PC-9 (cell line): ENCODE data around the gene NIPAL1. TPM values are rescaled to one million over a fixed set of nuclear protein-coding genes. Genes with fewer than 3 reads are reported as not detected.

Experiments used
- BruUV-seq: library from RNA; stranded (reverse); fragments of 400-500 nt; replicated peaks from 2 replicates; lab custom pipeline; 2021; lab: Mats Ljungman, UMichigan
- CTCF ChIA-PET: fragments of 300-600 bp; sonication (Branson Sonifier 250); formaldehyde crosslinking; loops from one replicate; lab custom pipeline; 2022; ENCODE audit warnings: antibody characterized with exemption; lab: Charles Lee
- POLR2A ChIA-PET: fragments of 300-600 bp; sonication (Branson Sonifier 250); formaldehyde crosslinking; loops from one replicate; lab custom pipeline; 2022; ENCODE audit warnings: antibody characterized with exemption; ENCODE audit not compliant: unreplicated experiment; lab: Charles Lee
- DNase-seq, 2 experiments: peaks; one replicate each; pipeline versions ENCODE4 v3.0.0 to v3.0.0-alpha.2; 2015 to 2022; ENCODE audit warnings: mixed read lengths in 1 of 2
- H2AFZ ChIP-seq: fragments of 200-600 bp; sonication (generic); 2 replicates; pipeline ENCODE4 v1.8.1; 2017; ENCODE audit warnings: antibody characterized with exemption
- H3F3A ChIP-seq: fragments of 200-600 bp; sonication (generic); 2 replicates; pipeline ENCODE4 v1.8.1; 2017; ENCODE audit warnings: antibody characterized with exemption, mild to moderate bottlenecking, low read depth; ENCODE audit not compliant: insufficient read depth
- H3K27ac ChIP-seq: fragments of 200-600 bp; sonication (generic); 2 replicates; pipeline ENCODE4 v1.6.1; 2016; ENCODE audit warnings: mixed run types
- H3K27me3 ChIP-seq: fragments of 200-600 bp; sonication (generic); 2 replicates; pipeline ENCODE4 v1.6.1; 2016; ENCODE audit warnings: low read depth, mixed run types; ENCODE audit not compliant: insufficient read depth
- H3K36me3 ChIP-seq: fragments of 200-600 bp; sonication (generic); 2 replicates; pipeline ENCODE4 v1.6.1; 2016; ENCODE audit warnings: low read depth, mixed run types
- H3K4me1 ChIP-seq: fragments of 200-600 bp; sonication (generic); replicated peaks from 2 replicates; pipeline ENCODE4 v1.6.1; 2016; ENCODE audit warnings: mixed run types; ENCODE audit not compliant: insufficient read depth
- H3K4me2 ChIP-seq: fragments of 200-600 bp; sonication (generic); 2 replicates; pipeline ENCODE4 v1.6.1; 2017; ENCODE audit warnings: mixed run types
- H3K4me3 ChIP-seq: fragments of 200-600 bp; sonication (generic); 2 replicates; pipeline ENCODE4 v1.6.1; 2016; ENCODE audit warnings: mixed run types
- H3K79me2 ChIP-seq: fragments of 200-600 bp; sonication (generic); 2 replicates; pipeline ENCODE4 v1.6.1; 2017; ENCODE audit warnings: low read depth, mixed run types
- H3K9me2 ChIP-seq: fragments of 200-600 bp; sonication (generic); 2 replicates; pipeline ENCODE4 v1.8.1; 2017; ENCODE audit warnings: mild to moderate bottlenecking; ENCODE audit not compliant: insufficient read depth
- H3K9me3 ChIP-seq: fragments of 200-600 bp; sonication (generic); 2 replicates; pipeline ENCODE4 v1.8.1; 2016; ENCODE audit warnings: low read depth; ENCODE audit not compliant: insufficient read depth
- H4K20me1 ChIP-seq: fragments of 200-600 bp; sonication (generic); 2 replicates; pipeline ENCODE4 v1.8.1; 2017; ENCODE audit not compliant: insufficient read depth
- EZH2 ChIP-seq: fragments of 200-600 bp; sonication (generic); IDR thresholded peaks from 2 replicates; pipeline ENCODE4 v1.8.0; 2017; ENCODE audit warnings: antibody characterized with exemption, low read depth
- intact Hi-C: fragments of 100-400 bp; cut with micrococcal nuclease; formaldehyde crosslinking; loops from one replicate; pipeline ENCODE4 v1.10.0; 2022; ENCODE audit not compliant: unreplicated experiment
- total RNA-seq: library from RNA; stranded (reverse); gene quantifications from 2 replicates; pipeline ENCODE4 v1.2.3, GENCODE V29; 2021
- TF ChIP-seq, protein P1 (sequence below): fragments of 200-600 bp; sonication (generic); conservative IDR thresholded peaks from 2 replicates; pipeline ENCODE4 v1.6.1; 2017; ENCODE audit warnings: mixed run types, antibody characterized with exemption, mild to moderate bottlenecking, moderate library complexity

The NIPAL1 gene
- total RNA-seq, 1 experiment from 2014 or later: 8.2 TPM

- no peaks in the 10 kb centered on the region for H3K9me2 ChIP-seq
- H3K4me1 ChIP-seq: peaks cover 9% of the 10 kb centered on the region
- H4K20me1 ChIP-seq: no peaks in the 10 kb centered on the region
- H3K27me3 ChIP-seq: no peaks in the 10 kb centered on the region
- DNase-seq: no peak
- H3K4me2 ChIP-seq: no peak overlapping the region
- H3K36me3 ChIP-seq: peaks cover 43% of the 10 kb centered on the region
- H3K79me2 ChIP-seq: no peaks in the 10 kb centered on the region
- no peak overlapping the region for H3K4me3 ChIP-seq
- CTCF ChIA-PET: no interaction called here
- POLR2A ChIA-PET: no interaction called here
- H3K27ac ChIP-seq: no peak overlapping the region
- H3F3A ChIP-seq: no peaks in the 10 kb centered on the region; the same call in none of the 2 replicates
- no TSS peak for BruUV-seq
- intact Hi-C loops: no loop called here
- H2AFZ ChIP-seq: no peak overlapping the region
- TF ChIP-seq EZH2: no peak
- TF ChIP-seq, protein P1, sequence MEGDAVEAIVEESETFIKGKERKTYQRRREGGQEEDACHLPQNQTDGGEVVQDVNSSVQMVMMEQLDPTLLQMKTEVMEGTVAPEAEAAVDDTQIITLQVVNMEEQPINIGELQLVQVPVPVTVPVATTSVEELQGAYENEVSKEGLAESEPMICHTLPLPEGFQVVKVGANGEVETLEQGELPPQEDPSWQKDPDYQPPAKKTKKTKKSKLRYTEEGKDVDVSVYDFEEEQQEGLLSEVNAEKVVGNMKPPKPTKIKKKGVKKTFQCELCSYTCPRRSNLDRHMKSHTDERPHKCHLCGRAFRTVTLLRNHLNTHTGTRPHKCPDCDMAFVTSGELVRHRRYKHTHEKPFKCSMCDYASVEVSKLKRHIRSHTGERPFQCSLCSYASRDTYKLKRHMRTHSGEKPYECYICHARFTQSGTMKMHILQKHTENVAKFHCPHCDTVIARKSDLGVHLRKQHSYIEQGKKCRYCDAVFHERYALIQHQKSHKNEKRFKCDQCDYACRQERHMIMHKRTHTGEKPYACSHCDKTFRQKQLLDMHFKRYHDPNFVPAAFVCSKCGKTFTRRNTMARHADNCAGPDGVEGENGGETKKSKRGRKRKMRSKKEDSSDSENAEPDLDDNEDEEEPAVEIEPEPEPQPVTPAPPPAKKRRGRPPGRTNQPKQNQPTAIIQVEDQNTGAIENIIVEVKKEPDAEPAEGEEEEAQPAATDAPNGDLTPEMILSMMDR: no peak
- no peaks in the 10 kb centered on the region for H3K9me3 ChIP-seq
Observed at GRCh38 chr4:48027653-48028052, 11.1 kb downstream of the NIPAL1 start.

GRCh38 chr4:48028696-48029095 is 12.1 kb downstream of the NIPAL1 start:
- no peak for TF ChIP-seq EZH2
- TF ChIP-seq, protein P1: no peak
- no peaks in the 10 kb centered on the region for H3K79me2 ChIP-seq
- H3K36me3 ChIP-seq: peaks cover 45% of the 10 kb centered on the region
- H3K27ac ChIP-seq: no peak overlapping the region
- intact Hi-C loops: no loop called here
- H3K27me3 ChIP-seq: no peaks in the 10 kb centered on the region
- H4K20me1 ChIP-seq: no peaks in the 10 kb centered on the region
- H3K4me2 ChIP-seq: no peak overlapping the region
- no peak overlapping the region for H3K4me3 ChIP-seq
- BruUV-seq: no TSS peak
- peaks cover 19% of the 10 kb centered on the region for H3K4me1 ChIP-seq
- H3F3A ChIP-seq: no peaks in the 10 kb centered on the region; the same call in none of the 2 replicates
- H2AFZ ChIP-seq: no peak overlapping the region
- ChIA-PET CTCF (no interaction called here), POLR2A (no interaction called here)
- DNase-seq: no peak
- H3K9me2 ChIP-seq: no peaks in the 10 kb centered on the region
- no peaks in the 10 kb centered on the region for H3K9me3 ChIP-seq

GRCh38 chr4:48030470-48030869 is 13.9 kb downstream of the NIPAL1 start:
- ChIA-PET POLR2A (no interaction called here), CTCF (no interaction called here)
- no peak for DNase-seq
- Histone ChIP-seq H3F3A (no peaks in the 10 kb centered on the region; the same call in none of the 2 replicates), H3K27me3 (no peaks in the 10 kb centered on the region), H3K9me3 (no peaks in the 10 kb centered on the region), H3K9me2 (no peaks in the 10 kb centered on the region), H2AFZ (no peak overlapping the region), H3K27ac (no peak overlapping the region), H3K4me3 (no peak overlapping the region), H3K36me3 (peaks cover 56% of the 10 kb centered on the region), H3K79me2 (no peaks in the 10 kb centered on the region), H3K4me2 (no peak overlapping the region), H4K20me1 (no peaks in the 10 kb centered on the region), H3K4me1 (peaks cover 20% of the 10 kb centered on the region)
- TF ChIP-seq EZH2: no peak
- intact Hi-C loops: no loop called here
- BruUV-seq: no TSS peak
